K562 (cell line): ENCODE measurements around the gene CACNA2D3. TPM values are rescaled to one million over a fixed set of nuclear protein-coding genes. Genes with fewer than 3 reads are reported as not detected.

ENCODE experiments used
- ATAC-seq: fragments of 200-7000 bp; cut with Tn5 transposase; 3 replicates; pipeline ENCODE4 v1.9.1; 2020; ENCODE audit warnings: moderate library complexity
- BruUV-seq: library from RNA; stranded (reverse); fragments of 400-500 nt; replicated peaks from 2 replicates; lab custom pipeline; 2021; lab: Mats Ljungman, UMichigan
- CTCF ChIA-PET: fragments of 300-600 bp; formaldehyde crosslinking; extraction: SDS; loops from one replicate; lab custom pipeline; 2021; ENCODE audit warnings: low intra/inter-chr PET ratio; lab: Yijun Ruan, JAX
- POLR2A ChIA-PET: fragments of 300-600, 350-650 bp; sonication (Branson Sonifier 250); formaldehyde crosslinking; extraction: SDS; loops from one replicate; lab custom pipeline; 2021; ENCODE audit warnings: antibody characterized with exemption, inconsistent platforms; lab: Yijun Ruan, JAX
- DNase-seq, 4 experiments: peaks; one replicate each; pipeline versions ENCODE4 v3.0.0 to v3.0.0-alpha.2; 2011 to 2018; ENCODE audit warnings: low spot score in 3 of 4, mixed read lengths in 3 of 4; ENCODE audit errors: extremely low read depth in 1 of 4
- FAIRE-seq: peaks from 2 replicates; lab custom pipeline; 2011; peaks lifted over from hg19 to GRCh38; lab: Jason Lieb, UNC
- H2AFZ ChIP-seq: 2 replicates; pipeline ENCODE4 v1.6.0; 2011; ENCODE audit warnings: low read depth, low read length, control low read depth, inconsistent platforms
- H3K27ac ChIP-seq: fragments of 200-600 bp; 3 replicates; pipeline ENCODE4 v1.8.0; 2011; ENCODE audit warnings: low read depth, mild to moderate bottlenecking, control low read depth, inconsistent platforms, low read length, moderate library complexity, mixed read lengths; ENCODE audit errors: extremely low read depth
- H3K27me3 ChIP-seq, 2 experiments: fragments of 300-600 bp in 1 of 2; 2 replicates in 1 of 2; 3 replicates in 1 of 2; pipeline versions ENCODE4 v1.6.0 to v1.8.0; 2011; ENCODE audit warnings: inconsistent platforms in 2 of 2, low read length in 2 of 2, mild to moderate bottlenecking in 1 of 2, mixed read lengths in 1 of 2, moderate library complexity in 1 of 2; ENCODE audit not compliant: control insufficient read depth in 2 of 2, insufficient read depth in 2 of 2
- H3K36me3 ChIP-seq: fragments of 300-600 bp; 3 replicates; pipeline ENCODE4 v1.8.0; 2011; ENCODE audit warnings: mild to moderate bottlenecking, low read length, inconsistent platforms; ENCODE audit not compliant: control insufficient read depth, insufficient read depth
- H3K4me1 ChIP-seq, 2 experiments: fragments of 200-600 bp in 1 of 2; replicated peaks in 1 of 2; 2 replicates in 1 of 2; 3 replicates in 1 of 2; pipeline versions ENCODE4 v1.5.1 to v1.8.0; 2011; ENCODE audit warnings: inconsistent platforms in 2 of 2, low read length in 2 of 2, mild to moderate bottlenecking in 1 of 2, mixed read lengths in 1 of 2, moderate library complexity in 1 of 2; ENCODE audit not compliant: control insufficient read depth in 2 of 2, insufficient read depth in 2 of 2
- H3K4me2 ChIP-seq: 2 replicates; pipeline ENCODE4 v1.6.1; 2011; ENCODE audit warnings: low read length, control low read depth, inconsistent platforms, mixed read lengths; ENCODE audit not compliant: insufficient read depth
- H3K4me3 ChIP-seq: fragments of 200-600 bp; sonication (generic), shearing (Covaris generic); 2 replicates; pipeline ENCODE4 v1.5.1; 2016; ENCODE audit warnings: control low read depth, inconsistent platforms
- H3K79me2 ChIP-seq: fragments of 200-600 bp; 3 replicates; pipeline ENCODE4 v1.8.0; 2011; ENCODE audit warnings: low read length, inconsistent platforms; ENCODE audit not compliant: control insufficient read depth, insufficient read depth
- H3K9ac ChIP-seq, 2 experiments: 2 replicates each; pipeline versions ENCODE4 v1.6.0 to v1.6.1; 2011; ENCODE audit warnings: low read depth in 2 of 2, low read length in 2 of 2, control low read depth in 1 of 2, inconsistent platforms in 1 of 2, mild to moderate bottlenecking in 1 of 2, mixed read lengths in 1 of 2; ENCODE audit not compliant: insufficient read depth in 1 of 2
- H3K9me1 ChIP-seq: one replicate; pipeline ENCODE4 v1.6.0; 2011; ENCODE audit warnings: inconsistent platforms, mild to moderate bottlenecking, low read length, moderate library complexity; ENCODE audit not compliant: control insufficient read depth, insufficient read depth
- H3K9me3 ChIP-seq: replicated peaks from 2 replicates; pipeline ENCODE4 v1.5.1; 2011; ENCODE audit warnings: low read depth, low read length, inconsistent platforms; ENCODE audit not compliant: control insufficient read depth, insufficient read depth
- H4K20me1 ChIP-seq: replicated peaks from 2 replicates; pipeline ENCODE4 v1.6.1; 2011; ENCODE audit warnings: low read length, inconsistent platforms, mixed read lengths; ENCODE audit not compliant: control insufficient read depth, insufficient read depth
- CTCFL ChIP-seq: IDR thresholded peaks from 2 replicates; pipeline ENCODE4 v1.6.1; 2011; ENCODE audit warnings: borderline replicate concordance, low read depth, mild to moderate bottlenecking, moderate library complexity, low read length; ENCODE audit not compliant: insufficient read depth, poor library complexity, severe bottlenecking
- ZBTB49 ChIP-seq: sonication (generic); formaldehyde crosslinking; IDR thresholded peaks from 2 replicates; pipeline ENCODE4 v1.8.0; 2022; ENCODE audit warnings: missing genetic modification reagents, mild to moderate bottlenecking, borderline replicate concordance
- WGBS: fragments of 100-300 bp; shearing (Covaris generic); methylation state at CpG from one replicate; pipeline ENCODE4 v1.1.6; 2016; ENCODE audit warnings: low coverage, mixed read lengths; ENCODE audit not compliant: insufficient coverage; ENCODE audit errors: missing lambda C conversion rate; 5-methylcytosine and 5-hydroxymethylcytosine counted together
- in situ Hi-C: fragments of 300-500 bp; cut with MboI; formaldehyde crosslinking; loops from 4 replicates; pipeline ENCODE4 v1.15.0; 2018; ENCODE audit warnings: inconsistent platforms, mixed read lengths
- intact Hi-C: fragments of 100-400 bp; cut with micrococcal nuclease; formaldehyde crosslinking; loops from 2 replicates; pipeline ENCODE4 v1.14.2; 2022
- polyA plus RNA-seq, 8 experiments: library from polyadenylated mRNA; depleted of rRNA in 4 of 8; stranded (reverse) in 5 of 8; unstranded in 3 of 8; fragments of >200 nt; fragmentation: Nextera tagmentation in 2 of 8; fragmentation: Illumina TruSeq in 1 of 8; extraction: Ambion mirVana in 2 of 8; extraction: Trizol in 1 of 8; gene quantifications; 2 replicates each; pipeline versions ENCODE4 v1.2.1 to v1.2.3, GENCODE V29; 2011 to 2014; ENCODE audit warnings: inconsistent platforms in 1 of 8, missing spikeins in 1 of 8
- total RNA-seq, 7 experiments: library from RNA; depleted of rRNA in 6 of 7; stranded (reverse); fragments of >200 nt in 6 of 7; fragmentation: Illumina TruSeq in 2 of 7; extraction: Trizol in 2 of 7; gene quantifications; 2 replicates each; pipeline versions ENCODE4 v1.2.1 to v1.2.3, GENCODE V29; 2011 to 2021; ENCODE audit warnings: low replicate concordance in 1 of 7

CACNA2D3 gene
- total and polyA plus RNA-seq, 9 of the 15 experiments (the other 6 are each of a cell fraction or from before 2014, with no cell fraction given), result 0.01 TPM; not detected in 8

GRCh38 chr3:54133196-54133595 is 10.8 kb downstream of the CACNA2D3 start:
- no peaks in the 10 kb centered on the region for H3K9me1 ChIP-seq
- H3K4me3 ChIP-seq, result no peak overlapping the region
- H3K79me2 ChIP-seq, result no peaks in the 10 kb centered on the region
- H3K4me2 ChIP-seq, result no peak overlapping the region
- no peaks in the 10 kb centered on the region for H3K9me3 ChIP-seq
- no peak overlapping the region for H3K27ac ChIP-seq
- POLR2A ChIA-PET, result no interaction called here
- H3K36me3 ChIP-seq, result no peaks in the 10 kb centered on the region
- DNase-seq (no peak), FAIRE-seq (no peak), ATAC-seq (no peak)
- WGBS, result 3% methylated on average over 5 of the region's 5 CpGs
- no peak for TF ChIP-seq CTCFL
- no peak for TF ChIP-seq ZBTB49 (CRISPR knock-in tag)
- no peak overlapping the region for H3K9ac ChIP-seq
- intact Hi-C loops, result no loop called here
- no peaks in the 10 kb centered on the region for H3K4me1 ChIP-seq
- in situ Hi-C loops, result no loop called here
- H3K27me3 ChIP-seq, result no peaks in the 10 kb centered on the region; a peak in 1 of 5 replicates
- BruUV-seq, result no TSS peak
- no peak overlapping the region for H2AFZ ChIP-seq
- CTCF ChIA-PET, result no interaction called here
- H4K20me1 ChIP-seq, result no peaks in the 10 kb centered on the region
